Panc1 (cell line): Measurements from ENCODE around the gene KHDRBS2. TPM values are rescaled to one million over a fixed set of nuclear protein-coding genes. Genes with fewer than 3 reads are reported as not detected.

ENCODE experiments used
- ATAC-seq: fragments of 200-7000 bp; cut with Tn5 transposase; 2 replicates; pipeline ENCODE4 v1.9.1; 2020; ENCODE audit warnings: mild to moderate bottlenecking, moderate library complexity
- BruUV-seq: library from RNA; stranded (reverse); fragments of 400-500 nt; replicated peaks from 2 replicates; lab custom pipeline; 2021; lab: Mats Ljungman, UMichigan
- CTCF ChIA-PET: fragments of 300-600 bp; sonication (Branson Sonifier 250); formaldehyde crosslinking; loops from one replicate; lab custom pipeline; 2022; ENCODE audit warnings: antibody characterized with exemption; lab: Charles Lee
- POLR2A ChIA-PET: fragments of 300-600 bp; sonication (Branson Sonifier 250); formaldehyde crosslinking; loops from one replicate; lab custom pipeline; 2022; ENCODE audit warnings: antibody characterized with exemption; lab: Charles Lee
- DNase-seq: peaks from one replicate; pipeline ENCODE4 v3.0.0-alpha.2; 2010; ENCODE audit warnings: low read depth, low spot score
- H3K27ac ChIP-seq: 2 replicates; pipeline ENCODE4 v1.5.1; 2011; ENCODE audit warnings: mild to moderate bottlenecking, low read length, inconsistent platforms
- H3K27me3 ChIP-seq: fragments of 200-500 bp; sonication (Bioruptor generic); 2 replicates; pipeline ENCODE4 v1.6.0; 2014; ENCODE audit warnings: low read length, inconsistent platforms; ENCODE audit not compliant: control insufficient read depth, insufficient read depth
- H3K36me3 ChIP-seq: fragments of 200-500 bp; sonication (Bioruptor generic); 2 replicates; pipeline ENCODE4 v1.5.1; 2014; ENCODE audit warnings: inconsistent platforms, mild to moderate bottlenecking, low read length, moderate library complexity; ENCODE audit not compliant: control insufficient read depth, insufficient read depth
- H3K4me1 ChIP-seq: 2 replicates; pipeline ENCODE4 v1.5.1; 2011; ENCODE audit warnings: inconsistent platforms, mild to moderate bottlenecking, low read length, moderate library complexity; ENCODE audit not compliant: control insufficient read depth, insufficient read depth
- H3K4me3 ChIP-seq, 2 experiments: 2 replicates each; pipeline ENCODE4 v1.5.1; 2011 to 2012; ENCODE audit warnings: low read depth in 2 of 2, low read length in 2 of 2, mild to moderate bottlenecking in 2 of 2, inconsistent platforms in 1 of 2, moderate library complexity in 1 of 2
- H3K9me3 ChIP-seq: fragments of 200-500 bp; sonication (Bioruptor generic); 2 replicates; pipeline ENCODE4 v1.5.1; 2014; ENCODE audit warnings: low read depth, mild to moderate bottlenecking, inconsistent platforms, low read length, moderate library complexity; ENCODE audit not compliant: control insufficient read depth, insufficient read depth
- POLR2AphosphoS5 ChIP-seq: IDR thresholded peaks from 2 replicates; pipeline ENCODE4 v1.6.1; 2012; ENCODE audit warnings: mild to moderate bottlenecking, low read depth, low read length, moderate library complexity
- SIN3A ChIP-seq: IDR thresholded peaks from 2 replicates; pipeline ENCODE4 v1.6.1; 2012; ENCODE audit warnings: low read depth, mild to moderate bottlenecking, low read length, moderate library complexity, borderline replicate concordance; ENCODE audit not compliant: insufficient read depth
- TCF7L2 ChIP-seq: IDR thresholded peaks from 2 replicates; pipeline ENCODE4 v1.6.1; 2011; ENCODE audit warnings: mild to moderate bottlenecking, low read depth, low read length, inconsistent platforms
- in situ Hi-C: cut with HindIII; loops from 2 replicates; pipeline ENCODE4 v1.10.0; 2016; ENCODE audit warnings: low sequenced_read_pairs, low pct_unique_long_range_greater_than_20kb
- intact Hi-C: fragments of 100-400 bp; cut with micrococcal nuclease; formaldehyde crosslinking; loops from one replicate; pipeline ENCODE4 v1.10.0; 2022; ENCODE audit not compliant: unreplicated experiment
- total RNA-seq: library from RNA; stranded (reverse); gene quantifications from one replicate; pipeline ENCODE4 v1.2.1, GENCODE V29; 2021; ENCODE audit not compliant: unreplicated experiment
- TF ChIP-seq, protein P1 (sequence below), 2 experiments: IDR thresholded peaks; 2 replicates each; pipeline ENCODE4 v1.6.1; 2011 to 2012; ENCODE audit warnings: low read depth in 2 of 2, control low read depth in 1 of 2, low read length in 1 of 2, mild to moderate bottlenecking in 1 of 2, moderate library complexity in 1 of 2; ENCODE audit not compliant: insufficient read depth in 1 of 2
- TF ChIP-seq, protein P2 (sequence below): fragments of 450-650 bp; IDR thresholded peaks from 2 replicates; pipeline ENCODE4 v1.5.1; 2017; ENCODE audit warnings: mild to moderate bottlenecking

KHDRBS2 gene
- total RNA-seq, 1 experiment from 2014 or later, result not detected

GRCh38 chr6:62043084-62043483 lies 242.9 kb downstream of the KHDRBS2 start:
- intact Hi-C loops (no loop called here), in situ Hi-C loops (no loop called here)
- no peak for DNase-seq
- no peak overlapping the region for H3K4me3 ChIP-seq
- H3K4me1 ChIP-seq, result no peaks in the 10 kb centered on the region
- H3K36me3 ChIP-seq, result no peaks in the 10 kb centered on the region
- TF ChIP-seq, protein P1, sequence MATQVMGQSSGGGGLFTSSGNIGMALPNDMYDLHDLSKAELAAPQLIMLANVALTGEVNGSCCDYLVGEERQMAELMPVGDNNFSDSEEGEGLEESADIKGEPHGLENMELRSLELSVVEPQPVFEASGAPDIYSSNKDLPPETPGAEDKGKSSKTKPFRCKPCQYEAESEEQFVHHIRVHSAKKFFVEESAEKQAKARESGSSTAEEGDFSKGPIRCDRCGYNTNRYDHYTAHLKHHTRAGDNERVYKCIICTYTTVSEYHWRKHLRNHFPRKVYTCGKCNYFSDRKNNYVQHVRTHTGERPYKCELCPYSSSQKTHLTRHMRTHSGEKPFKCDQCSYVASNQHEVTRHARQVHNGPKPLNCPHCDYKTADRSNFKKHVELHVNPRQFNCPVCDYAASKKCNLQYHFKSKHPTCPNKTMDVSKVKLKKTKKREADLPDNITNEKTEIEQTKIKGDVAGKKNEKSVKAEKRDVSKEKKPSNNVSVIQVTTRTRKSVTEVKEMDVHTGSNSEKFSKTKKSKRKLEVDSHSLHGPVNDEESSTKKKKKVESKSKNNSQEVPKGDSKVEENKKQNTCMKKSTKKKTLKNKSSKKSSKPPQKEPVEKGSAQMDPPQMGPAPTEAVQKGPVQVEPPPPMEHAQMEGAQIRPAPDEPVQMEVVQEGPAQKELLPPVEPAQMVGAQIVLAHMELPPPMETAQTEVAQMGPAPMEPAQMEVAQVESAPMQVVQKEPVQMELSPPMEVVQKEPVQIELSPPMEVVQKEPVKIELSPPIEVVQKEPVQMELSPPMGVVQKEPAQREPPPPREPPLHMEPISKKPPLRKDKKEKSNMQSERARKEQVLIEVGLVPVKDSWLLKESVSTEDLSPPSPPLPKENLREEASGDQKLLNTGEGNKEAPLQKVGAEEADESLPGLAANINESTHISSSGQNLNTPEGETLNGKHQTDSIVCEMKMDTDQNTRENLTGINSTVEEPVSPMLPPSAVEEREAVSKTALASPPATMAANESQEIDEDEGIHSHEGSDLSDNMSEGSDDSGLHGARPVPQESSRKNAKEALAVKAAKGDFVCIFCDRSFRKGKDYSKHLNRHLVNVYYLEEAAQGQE (IDR thresholded peaks at IDR 0.05; ENCODE audit: insufficient read depth in 1 of 2, low read depth in 2 of 2, low read length in 1 of 2), result no peak
- TF ChIP-seq SIN3A (no peak), TCF7L2 (no peak), POLR2AphosphoS5 (no peak)
- TF ChIP-seq, protein P2, sequence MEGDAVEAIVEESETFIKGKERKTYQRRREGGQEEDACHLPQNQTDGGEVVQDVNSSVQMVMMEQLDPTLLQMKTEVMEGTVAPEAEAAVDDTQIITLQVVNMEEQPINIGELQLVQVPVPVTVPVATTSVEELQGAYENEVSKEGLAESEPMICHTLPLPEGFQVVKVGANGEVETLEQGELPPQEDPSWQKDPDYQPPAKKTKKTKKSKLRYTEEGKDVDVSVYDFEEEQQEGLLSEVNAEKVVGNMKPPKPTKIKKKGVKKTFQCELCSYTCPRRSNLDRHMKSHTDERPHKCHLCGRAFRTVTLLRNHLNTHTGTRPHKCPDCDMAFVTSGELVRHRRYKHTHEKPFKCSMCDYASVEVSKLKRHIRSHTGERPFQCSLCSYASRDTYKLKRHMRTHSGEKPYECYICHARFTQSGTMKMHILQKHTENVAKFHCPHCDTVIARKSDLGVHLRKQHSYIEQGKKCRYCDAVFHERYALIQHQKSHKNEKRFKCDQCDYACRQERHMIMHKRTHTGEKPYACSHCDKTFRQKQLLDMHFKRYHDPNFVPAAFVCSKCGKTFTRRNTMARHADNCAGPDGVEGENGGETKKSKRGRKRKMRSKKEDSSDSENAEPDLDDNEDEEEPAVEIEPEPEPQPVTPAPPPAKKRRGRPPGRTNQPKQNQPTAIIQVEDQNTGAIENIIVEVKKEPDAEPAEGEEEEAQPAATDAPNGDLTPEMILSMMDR, result no peak
- no TSS peak for BruUV-seq
- ChIA-PET POLR2A (no interaction called here), CTCF (no interaction called here)
- H3K9me3 ChIP-seq, result no peaks in the 10 kb centered on the region
- ATAC-seq, result no peak
- no peak overlapping the region for H3K27ac ChIP-seq
- H3K27me3 ChIP-seq, result no peaks in the 10 kb centered on the region

DNA sequence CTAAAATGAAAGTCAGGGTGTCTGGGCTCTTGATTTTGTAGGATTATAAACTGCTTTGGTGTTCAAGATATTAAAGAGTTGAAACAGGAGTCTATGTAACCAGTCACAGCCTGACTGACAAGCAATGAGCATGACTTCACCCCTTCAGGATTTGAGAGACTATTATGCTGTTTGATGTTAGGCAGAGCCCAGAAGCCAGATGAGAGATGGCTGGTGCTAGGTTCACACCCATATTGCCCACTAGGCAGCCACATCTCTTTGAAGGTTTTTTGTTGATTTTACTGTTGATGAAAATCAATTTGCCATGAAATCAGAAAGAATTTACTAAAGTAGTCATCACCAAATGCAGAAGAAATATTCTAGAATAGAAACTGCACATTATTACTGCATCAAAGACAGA lies 243.6 kb downstream of the KHDRBS2 start:
- CTCF ChIA-PET, result no interaction called here

More for the DNA sequence above, 243.6 kb downstream of the KHDRBS2 start:
- DNase-seq, result no peak
- TF ChIP-seq, protein P2, result no peak
- TF ChIP-seq, protein P1 (IDR thresholded peaks at IDR 0.05; ENCODE audit: insufficient read depth in 1 of 2, low read depth in 2 of 2, low read length in 1 of 2), result no peak
- no peak for TF ChIP-seq POLR2AphosphoS5
- TF ChIP-seq SIN3A, result no peak
- TF ChIP-seq TCF7L2, result no peak
- in situ Hi-C loops, result no loop called here
- Histone ChIP-seq H3K9me3 (no peaks in the 10 kb centered on the region), H3K36me3 (no peaks in the 10 kb centered on the region), H3K4me1 (no peaks in the 10 kb centered on the region), H3K4me3 (no peak overlapping the region), H3K27me3 (no peaks in the 10 kb centered on the region), H3K27ac (no peak overlapping the region)
- intact Hi-C loops, result no loop called here
- POLR2A ChIA-PET, result no interaction called here
- ATAC-seq, result no peak
- BruUV-seq, result no TSS peak
